ENCODE results near the gene AOPEP.

Gene AOPEP

GRCh38 chr9:95090023-95090791 lies 363.7 kb downstream of the AOPEP start:
- no peak for DNase-seq

GRCh38 chr9:95090871-95091577 lies 364.5 kb downstream of the AOPEP start:
- DNase-seq = no peak

GRCh38 chr9:95091601-95092261 lies 365.2 kb downstream of the AOPEP start:
- DNase-seq = no peak

GRCh38 chr9:95092262-95093072 lies 366.0 kb downstream of the AOPEP start:
- no peak for DNase-seq

- DNase-seq = no peak
These were observed 367.1 kb downstream of the AOPEP start for GRCh38 chr9:95093586-95093985.

GRCh38 chr9:95094002-95094401 lies 367.5 kb downstream of the AOPEP start:
- no peak for DNase-seq

- no peak for DNase-seq
These were observed 369.3 kb downstream of the AOPEP start for GRCh38 chr9:95095641-95096355.

- no peak for DNase-seq
These were observed 369.9 kb downstream of the AOPEP start for GRCh38 chr9:95096381-95096780.

- no peak for DNase-seq
These were observed 370.3 kb downstream of the AOPEP start for GRCh38 chr9:95096807-95097206.

- no peak for DNase-seq
These were observed 370.8 kb downstream of the AOPEP start for GRCh38 chr9:95097279-95097678.

- no peak for DNase-seq
These were observed 372.0 kb downstream of the AOPEP start for GRCh38 chr9:95098391-95098921.

GRCh38 chr9:95099321-95100070 lies 373.0 kb downstream of the AOPEP start:
- no peak for DNase-seq

- DNase-seq = no peak
These were observed 373.6 kb downstream of the AOPEP start for GRCh38 chr9:95100071-95100627.

GRCh38 chr9:95101326-95101725 lies 374.8 kb downstream of the AOPEP start:
- DNase-seq = no peak

- no peak for DNase-seq
These were observed 375.5 kb downstream of the AOPEP start for GRCh38 chr9:95102001-95102433.

- no peak for DNase-seq
These were observed 376.1 kb downstream of the AOPEP start for GRCh38 chr9:95102572-95102971.

- peak; percentile 56 for DNase-seq
These were observed 376.8 kb downstream of the AOPEP start for GRCh38 chr9:95103281-95103771.

- DNase-seq = no peak
These were observed 377.5 kb downstream of the AOPEP start for GRCh38 chr9:95103871-95104580.

- DNase-seq = no peak
These were observed 378.1 kb downstream of the AOPEP start for GRCh38 chr9:95104581-95104960.

- no peak for DNase-seq
These were observed 378.5 kb downstream of the AOPEP start for GRCh38 chr9:95104980-95105379.

Measured in NCI-H510A (cell line).